HG03469 (cell line): ENCODE data around the gene SFI1.

Experiments used
- ATAC-seq: cut with Tn5 transposase; IDR thresholded peaks from one replicate; pipeline ENCODE4 v1.9.1; 2021; ENCODE audit warnings: mild to moderate bottlenecking, moderate library complexity, moderate number of reproducible peaks; ENCODE audit not compliant: unreplicated experiment

The SFI1 gene

DNA sequence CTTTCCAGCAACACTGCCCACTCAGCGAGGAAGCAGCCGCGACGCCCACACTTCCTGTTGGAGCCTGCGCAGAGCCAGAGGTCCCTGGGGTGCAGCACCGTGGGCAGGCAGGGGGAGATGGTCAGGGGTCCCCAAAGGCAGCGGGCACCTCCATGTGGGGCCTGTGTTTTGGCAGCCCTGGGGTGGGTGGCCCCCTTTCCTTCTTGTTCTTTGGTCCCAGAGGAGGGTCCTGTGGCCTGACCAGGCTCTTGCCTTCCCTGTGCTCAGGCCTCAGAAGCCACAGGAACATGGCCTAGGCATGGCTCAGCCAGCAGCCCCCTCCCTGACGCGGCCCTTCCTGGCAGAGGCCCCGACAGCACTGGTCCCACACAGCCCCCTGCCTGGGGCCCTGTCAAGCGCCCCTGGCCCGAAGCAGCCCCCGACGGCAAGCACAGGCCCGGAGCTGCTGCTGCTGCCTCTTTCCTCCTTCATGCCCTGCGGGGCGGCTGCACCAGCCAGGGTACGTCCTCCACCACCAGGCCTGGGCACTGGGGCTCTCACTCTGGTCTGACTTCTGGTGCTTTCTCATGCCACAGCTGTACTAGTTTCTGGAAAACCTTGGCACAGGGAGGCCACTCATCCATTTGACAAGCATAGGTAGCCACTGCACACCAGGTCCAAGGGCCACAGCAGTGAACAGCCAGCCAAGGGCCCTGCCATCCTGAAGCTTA is 118.6 kb downstream of the SFI1 start:
- no peak for ATAC-seq

GRCh38 chr22:31615491-31615860 is 119.1 kb downstream of the SFI1 start:
- no peak for ATAC-seq

DNA sequence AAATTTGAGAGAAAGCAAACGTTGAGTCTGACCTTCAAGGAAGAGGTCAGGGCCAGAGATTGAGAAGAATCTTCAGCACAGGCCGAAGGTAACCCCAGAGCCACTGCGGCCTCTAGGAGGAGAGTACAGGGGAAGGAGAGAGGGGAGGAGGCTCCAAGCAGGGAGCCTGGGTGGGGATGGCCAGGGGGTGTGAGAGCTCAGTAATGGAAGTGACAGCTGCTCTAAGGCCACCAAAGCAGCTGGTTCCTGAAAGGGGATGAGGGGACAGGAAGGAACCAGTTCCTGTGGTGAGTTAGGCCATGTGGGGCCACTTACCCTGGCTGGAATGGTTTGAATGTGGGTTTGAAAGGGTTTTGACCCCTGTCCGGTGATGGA is 119.6 kb downstream of the SFI1 start:
- ATAC-seq = no peak

DNA sequence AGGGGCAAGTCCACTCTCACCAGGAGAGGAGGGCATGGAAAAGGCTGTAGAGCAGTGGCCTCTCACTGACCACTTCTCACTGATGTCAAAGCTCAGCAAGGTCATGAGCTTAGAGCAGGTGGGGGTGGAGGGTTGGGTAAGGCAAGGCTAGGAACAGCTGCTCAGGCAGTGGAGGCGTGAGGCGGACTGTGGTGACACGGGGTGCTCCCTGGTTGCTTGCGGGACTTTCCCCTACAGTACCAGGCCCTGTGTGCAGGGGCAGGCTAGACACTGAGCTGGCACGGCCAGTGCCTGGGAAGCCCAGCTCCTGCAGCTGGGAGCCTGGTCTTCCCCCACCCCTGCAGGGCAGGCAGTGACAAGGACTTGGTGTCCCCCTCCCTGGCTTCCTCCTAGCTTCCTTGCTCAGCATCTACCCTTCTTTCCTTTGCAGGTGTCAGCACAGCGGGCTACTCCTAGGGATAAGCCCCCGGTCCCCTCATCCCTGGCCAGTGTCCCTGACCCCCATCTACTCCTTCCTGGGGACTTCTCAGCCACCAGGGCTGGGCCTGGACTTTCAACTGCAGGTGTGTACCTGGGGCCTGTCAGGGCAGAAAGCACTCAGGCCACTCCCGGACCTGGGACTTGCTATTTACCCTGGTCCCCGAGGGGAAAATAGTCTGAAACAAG is 120.1 kb downstream of the SFI1 start:
- no peak for ATAC-seq

DNA sequence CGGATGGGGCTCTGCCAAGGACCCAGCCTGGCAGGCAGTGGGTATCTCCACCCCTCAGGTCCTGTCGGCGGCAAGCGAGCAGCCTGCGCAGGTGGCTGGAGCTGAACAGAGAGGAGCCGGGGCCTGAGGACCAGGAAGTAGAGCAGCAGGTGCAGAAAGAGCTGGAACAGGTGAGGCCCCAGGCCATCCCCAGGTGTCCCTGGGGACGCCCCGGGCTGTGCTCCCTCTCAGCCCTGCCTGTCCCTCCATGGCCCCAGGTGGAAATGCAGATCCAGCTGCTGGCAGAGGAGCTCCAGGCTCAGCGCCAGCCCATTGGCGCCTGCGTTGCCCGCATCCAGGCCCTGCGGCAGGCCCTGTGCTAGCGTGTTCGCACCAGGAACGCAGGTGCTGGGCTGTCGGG is 121.7 kb downstream of the SFI1 start:
- no peak for ATAC-seq

- no peak for ATAC-seq
Measured at GRCh38 chr22:31618471-31619176, 122.3 kb downstream of the SFI1 start.

DNA sequence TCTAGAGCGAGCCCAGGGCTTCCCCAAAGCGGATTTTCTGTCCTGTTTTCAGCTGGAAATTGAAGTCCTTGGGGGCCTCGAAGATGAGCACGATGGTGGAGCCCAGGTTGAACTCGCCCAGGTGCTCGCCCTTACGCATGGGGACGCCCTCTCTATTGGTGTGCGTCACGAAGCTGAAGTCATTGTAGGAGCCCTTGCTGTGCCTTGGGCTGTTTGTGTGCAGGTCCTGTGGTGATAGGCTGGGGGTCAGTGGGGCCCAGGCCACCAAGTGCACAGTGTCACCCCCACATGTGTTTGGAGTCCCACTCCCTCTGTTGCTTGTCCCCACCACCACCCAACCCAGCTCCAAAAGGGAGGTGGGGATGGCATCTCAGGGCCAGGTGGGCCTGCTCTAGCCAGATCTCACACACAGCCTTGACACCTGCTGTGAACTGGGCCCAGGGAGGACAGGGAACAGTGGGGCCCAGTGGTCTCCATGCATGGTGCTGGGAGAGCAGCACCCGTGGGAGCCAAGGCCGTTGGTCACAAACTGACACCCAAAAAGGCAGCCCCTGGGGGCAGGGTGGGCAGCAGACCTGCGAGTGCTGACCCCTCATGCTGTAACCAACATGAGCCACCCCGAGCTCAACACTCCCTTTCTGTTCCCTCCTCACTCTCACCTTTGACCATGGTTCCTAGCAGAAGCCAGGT is 123.4 kb downstream of the SFI1 start:
- no peak for ATAC-seq

GRCh38 chr22:31620756-31621480 is 124.6 kb downstream of the SFI1 start:
- ATAC-seq = no peak

GRCh38 chr22:31621507-31622124 is 125.3 kb downstream of the SFI1 start:
- no peak for ATAC-seq

GRCh38 chr22:31622980-31623379 is 126.6 kb downstream of the SFI1 start:
- no peak for ATAC-seq

DNA sequence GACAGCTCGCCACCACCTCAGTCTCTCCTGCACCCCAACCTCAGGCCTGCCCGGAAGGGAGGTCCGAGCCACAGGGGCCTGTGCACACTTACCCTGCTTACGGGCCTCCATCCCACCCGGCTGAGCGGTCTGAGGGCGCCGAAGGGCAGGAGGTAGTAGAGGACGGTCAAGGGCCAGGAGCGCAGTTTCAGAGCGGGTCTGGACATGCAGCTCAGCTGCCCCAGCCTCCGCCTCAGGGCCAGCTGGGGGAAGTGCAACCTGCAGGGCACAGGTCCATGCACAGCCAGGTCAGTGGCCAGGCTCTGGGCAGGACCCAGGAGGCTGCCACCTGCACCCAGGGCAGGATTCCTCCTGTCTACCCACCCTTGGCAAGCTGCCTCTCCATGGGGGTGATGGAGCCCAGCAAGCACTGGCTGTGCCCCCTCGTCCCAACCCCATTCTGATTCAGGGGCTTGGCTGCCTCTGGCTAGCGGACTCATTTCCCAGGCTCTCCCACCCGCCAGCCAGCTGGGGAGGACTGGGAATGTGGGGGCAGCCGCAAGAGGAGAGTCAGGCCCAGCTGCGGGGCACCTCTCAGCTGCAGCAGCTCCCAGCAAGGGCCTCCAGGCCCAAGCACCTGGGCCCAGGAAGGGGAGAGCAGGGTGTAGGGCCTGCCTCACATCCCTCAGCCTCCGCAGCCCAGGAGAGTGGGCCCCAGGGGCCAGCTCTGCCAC is 127.4 kb downstream of the SFI1 start:
- ATAC-seq = no peak

- no peak for ATAC-seq
Measured at GRCh38 chr22:31625257-31625640, 128.9 kb downstream of the SFI1 start.

DNA sequence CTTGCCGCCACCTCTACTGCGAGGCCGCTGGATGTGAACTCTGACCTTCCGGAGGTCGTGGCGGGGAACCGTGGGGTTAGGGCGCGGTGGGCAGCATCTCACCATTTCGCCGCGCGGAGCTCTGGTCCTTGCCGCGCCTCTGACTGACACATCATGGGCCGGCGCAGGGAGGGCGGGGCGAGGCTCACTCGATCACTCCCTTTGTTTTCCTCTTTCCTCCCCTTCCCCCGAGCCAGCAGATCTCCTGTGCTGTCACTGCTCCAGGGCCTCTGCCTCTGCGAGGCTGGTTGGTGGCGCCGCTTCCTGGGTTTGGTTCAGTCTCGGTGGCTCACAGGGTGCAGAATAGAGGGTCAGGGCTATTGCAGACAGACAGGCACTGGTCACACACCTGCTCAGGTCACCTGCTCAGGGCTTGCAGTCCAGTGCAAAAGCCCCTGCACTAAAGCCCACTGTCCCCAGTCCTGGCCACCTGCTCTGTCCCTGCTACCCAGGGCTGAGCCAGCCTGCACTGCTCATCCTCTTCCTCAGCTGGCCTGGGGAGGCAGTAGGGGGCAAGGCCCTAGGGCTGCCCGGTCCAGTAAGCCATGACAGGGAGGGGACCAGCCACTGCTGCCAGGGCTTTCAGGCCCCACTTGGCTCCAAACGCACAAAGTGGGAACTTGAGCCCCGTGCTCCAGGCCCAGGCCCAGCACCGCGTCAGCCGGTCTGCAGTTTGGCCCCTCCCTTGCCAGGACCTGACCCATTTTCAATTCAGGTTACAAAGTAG is 129.5 kb downstream of the SFI1 start:
- ATAC-seq = no peak

- ATAC-seq = no peak
Measured at GRCh38 chr22:31626427-31627150, 130.3 kb downstream of the SFI1 start.

- ATAC-seq = no peak
Measured at GRCh38 chr22:31627223-31627731, 130.9 kb downstream of the SFI1 start.

DNA sequence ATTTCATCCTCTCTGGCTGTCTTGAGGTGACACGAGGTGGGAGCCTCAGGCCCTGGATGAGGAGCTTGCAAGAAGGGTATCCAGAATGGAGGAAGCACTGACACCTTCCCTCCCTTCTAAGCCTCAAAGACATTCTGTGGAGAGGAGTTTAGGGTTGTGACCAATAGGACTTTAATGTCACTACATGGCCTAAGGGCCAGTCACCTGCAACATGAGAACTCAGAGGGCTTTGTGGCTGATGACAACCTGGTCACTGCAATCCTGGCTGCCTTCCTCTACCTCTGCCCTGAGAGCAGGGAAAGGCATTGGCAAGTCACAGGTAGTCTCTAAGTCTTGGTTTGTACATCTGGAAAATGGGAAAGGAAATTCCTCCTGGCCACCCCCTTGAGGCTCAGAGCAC is 132.0 kb downstream of the SFI1 start:
- ATAC-seq = no peak

DNA sequence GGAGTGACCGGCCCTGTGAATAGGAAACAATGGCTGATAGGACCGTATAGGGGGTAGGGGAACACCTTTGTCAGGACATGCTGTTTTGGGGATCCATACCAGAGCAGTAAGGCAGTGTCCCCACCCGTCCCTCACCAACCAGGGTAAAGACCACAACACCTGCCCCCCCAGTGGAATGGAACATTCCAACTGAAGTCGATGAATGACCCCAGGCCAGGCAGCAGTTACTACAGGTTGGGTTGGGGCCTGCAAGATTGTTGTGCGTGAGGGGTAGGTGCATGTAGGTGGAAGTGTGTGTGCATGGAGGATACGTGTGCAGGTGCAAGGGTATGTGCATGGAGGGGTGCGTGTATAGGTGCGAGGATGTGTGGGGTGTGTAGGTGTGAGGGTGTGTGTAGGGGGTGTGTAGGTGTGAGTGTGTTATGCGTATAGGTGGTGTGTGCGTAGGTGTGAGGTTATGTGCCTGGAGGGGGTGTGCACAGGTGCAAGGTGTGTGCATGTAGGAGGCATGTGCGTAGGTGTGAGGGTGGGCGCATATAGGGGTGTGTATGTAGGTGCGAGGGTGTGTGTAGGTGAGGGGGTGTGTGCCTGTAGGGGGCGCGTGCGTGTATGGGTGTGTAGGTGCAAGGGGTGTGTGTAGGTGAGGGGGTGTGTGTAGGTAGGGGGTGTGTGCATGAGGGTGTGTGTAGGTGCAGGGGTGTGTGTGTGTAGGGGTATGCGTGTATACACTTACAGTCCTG is 132.8 kb downstream of the SFI1 start:
- ATAC-seq = no peak
